ENCODE results near the gene PLCD1. TPM values are rescaled to one million over a fixed set of nuclear protein-coding genes. Genes with fewer than 3 reads are reported as not detected.
"Not testable (repeated sequence)": the region's sequence is repeated elsewhere in the genome, so short reads cannot be mapped to it uniquely, and the experiment has no call there.

Gene PLCD1
- total RNA-seq, 1 experiment from 2014 or later, result 7.9 TPM

DNA sequence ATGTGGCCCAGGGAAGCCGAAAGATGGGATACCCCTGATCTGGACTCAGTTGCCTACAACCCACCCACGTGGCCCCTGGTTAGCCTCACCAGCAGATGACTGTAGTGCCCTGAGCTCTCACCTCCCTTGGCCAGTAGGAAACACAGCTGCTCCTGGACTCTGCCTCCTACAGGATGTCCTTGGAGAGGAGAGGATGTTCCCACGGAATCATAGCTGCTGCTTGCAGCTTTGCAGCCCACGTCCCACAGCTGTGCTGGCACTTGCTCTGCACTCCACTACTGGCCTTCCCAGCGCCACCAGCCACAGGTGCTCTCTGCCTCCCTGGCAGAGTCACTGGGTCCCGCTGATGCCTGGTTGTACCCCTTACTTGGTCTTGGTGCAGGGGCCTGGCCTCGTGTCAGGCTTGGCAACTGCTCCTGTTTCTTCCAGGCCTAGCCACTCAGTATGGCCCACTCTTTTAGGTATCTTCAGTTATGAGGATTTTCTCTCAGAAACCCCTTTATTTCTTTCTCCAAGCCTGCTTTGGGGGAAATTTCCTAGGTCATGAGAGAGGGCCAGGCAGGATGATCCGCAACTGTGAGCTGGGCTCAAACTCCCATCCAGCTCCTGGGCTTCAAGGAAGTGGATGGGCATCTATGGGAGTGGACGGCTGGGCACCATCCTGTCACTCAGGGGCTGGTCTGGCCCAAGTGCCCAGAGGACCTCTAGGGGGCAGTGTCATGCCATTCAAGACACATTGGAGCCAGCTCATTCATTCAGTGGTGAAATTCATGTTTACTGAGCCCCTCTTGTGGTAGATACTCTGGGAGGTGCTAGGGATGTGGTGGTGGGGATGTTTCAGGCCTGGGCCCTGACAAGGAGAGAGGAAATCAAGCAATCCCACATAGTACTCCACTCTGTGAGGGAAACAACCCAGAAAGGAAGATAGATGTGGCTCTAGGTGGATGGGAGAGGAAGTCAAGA lies 55.0 kb downstream of the PLCD1 start:
- Histone ChIP-seq H3K9me3 (no peaks in the 10 kb centered on the region), H3K27me3 (replicated peaks; ENCODE audit: control insufficient read depth, insufficient read depth, low read length) (no peaks in the 10 kb centered on the region), H3K36me3 (ENCODE audit: control insufficient read depth, insufficient read depth, low read length) (no peaks in the 10 kb centered on the region; the same call in 1 of the 2 replicates), H3K4me1 (peaks cover 24% of the 10 kb centered on the region), H3K4me3 (ENCODE audit: low read depth, low read length) (no peak overlapping the region)
- no peaks in the 10 kb centered on the region for H3K9me3 Mint-ChIP-seq (ENCODE audit: unreplicated experiment)
- ChIA-PET CTCF (interaction anchor here (0.6 to 2.6 kb wide), 17 partner anchors 9 to 714 kb away, joined by 3 to 44 read pairs (median 6); partner anchors contain the start of genes DLEC1 and PLCD1), POLR2A (interaction anchor here (0.8 to 1.1 kb wide), 3 partner anchors 23 to 29 kb away, joined by 3 to 5 read pairs (median 3); no protein-coding TSS in a partner anchor)
- H3K27me3 Mint-ChIP-seq (ENCODE audit: insufficient read depth, unreplicated experiment), result no peaks in the 10 kb centered on the region
- H3K4me3 Mint-ChIP-seq (ENCODE audit: unreplicated experiment), result no peak overlapping the region
- peak overlapping the region; percentile 60 for H3K27ac Mint-ChIP-seq (ENCODE audit: unreplicated experiment)
- TF ChIP-seq, protein P1, sequence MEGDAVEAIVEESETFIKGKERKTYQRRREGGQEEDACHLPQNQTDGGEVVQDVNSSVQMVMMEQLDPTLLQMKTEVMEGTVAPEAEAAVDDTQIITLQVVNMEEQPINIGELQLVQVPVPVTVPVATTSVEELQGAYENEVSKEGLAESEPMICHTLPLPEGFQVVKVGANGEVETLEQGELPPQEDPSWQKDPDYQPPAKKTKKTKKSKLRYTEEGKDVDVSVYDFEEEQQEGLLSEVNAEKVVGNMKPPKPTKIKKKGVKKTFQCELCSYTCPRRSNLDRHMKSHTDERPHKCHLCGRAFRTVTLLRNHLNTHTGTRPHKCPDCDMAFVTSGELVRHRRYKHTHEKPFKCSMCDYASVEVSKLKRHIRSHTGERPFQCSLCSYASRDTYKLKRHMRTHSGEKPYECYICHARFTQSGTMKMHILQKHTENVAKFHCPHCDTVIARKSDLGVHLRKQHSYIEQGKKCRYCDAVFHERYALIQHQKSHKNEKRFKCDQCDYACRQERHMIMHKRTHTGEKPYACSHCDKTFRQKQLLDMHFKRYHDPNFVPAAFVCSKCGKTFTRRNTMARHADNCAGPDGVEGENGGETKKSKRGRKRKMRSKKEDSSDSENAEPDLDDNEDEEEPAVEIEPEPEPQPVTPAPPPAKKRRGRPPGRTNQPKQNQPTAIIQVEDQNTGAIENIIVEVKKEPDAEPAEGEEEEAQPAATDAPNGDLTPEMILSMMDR (IDR thresholded peaks at IDR 0.05; ENCODE audit: insufficient read depth in 1 of 2, low read depth in 1 of 2, low read length in 1 of 2, severe bottlenecking in 1 of 2, unreplicated experiment in 1 of 2), result peak; percentile 75 to 84
- intact Hi-C loops (cut with micrococcal nuclease; ENCODE audit: unreplicated experiment), result loop anchor here (1.0 kb wide), 3 partner anchors 23 to 66 kb away; no protein-coding TSS in a partner anchor
- BruUV-seq (replicated peaks), result no TSS peak
- H3K36me3 Mint-ChIP-seq (ENCODE audit: insufficient read depth, unreplicated experiment), result peaks cover 31% of the 10 kb centered on the region
- DNase-seq, result peak; percentile 73 to 80
- H3K4me1 Mint-ChIP-seq (ENCODE audit: low read depth, unreplicated experiment), result peaks cover 28% of the 10 kb centered on the region

DNA sequence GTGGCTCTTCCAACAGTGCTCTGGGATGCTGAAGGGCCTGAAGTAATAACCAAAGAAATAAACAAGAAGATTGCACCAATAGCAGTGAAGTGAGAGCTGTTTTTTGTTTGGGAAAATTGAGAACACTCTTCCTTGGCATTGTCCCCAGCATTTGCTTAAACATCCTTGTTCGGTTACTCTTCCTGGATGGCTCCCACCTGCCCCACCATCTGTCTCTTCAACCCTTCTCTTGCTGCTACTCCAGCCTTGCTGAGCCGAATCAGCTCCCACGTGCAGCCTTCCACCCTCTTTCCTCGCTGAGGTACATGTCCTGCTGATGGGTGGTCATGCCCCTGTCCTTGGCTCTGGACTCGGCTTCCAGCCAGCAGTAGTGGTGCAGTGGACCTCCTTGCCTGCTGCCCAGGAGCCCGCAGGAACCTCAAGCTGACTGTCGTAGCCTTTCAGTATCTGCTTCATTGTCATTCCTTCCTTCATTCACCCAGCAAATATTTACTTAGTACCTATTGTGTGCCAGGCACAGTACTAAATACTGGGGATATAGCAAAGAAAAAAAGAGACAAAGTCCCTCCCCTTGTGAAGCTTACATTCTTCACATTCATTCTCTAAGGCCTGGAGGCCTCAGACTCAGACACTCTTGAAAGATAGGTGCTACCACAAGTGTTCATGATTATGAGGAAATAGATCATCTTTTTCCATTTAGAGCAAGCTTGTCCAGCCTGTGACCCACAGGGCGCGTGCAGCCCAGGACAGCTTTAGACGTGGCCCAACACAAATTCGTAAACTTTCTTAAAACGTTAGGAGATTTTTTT lies 56.0 kb downstream of the PLCD1 start:
- no peak overlapping the region for H3K4me3 ChIP-seq (ENCODE audit: low read depth, low read length)
- Mint-ChIP-seq H3K4me1 (ENCODE audit: low read depth, unreplicated experiment) (peaks cover 28% of the 10 kb centered on the region), H3K27ac (ENCODE audit: unreplicated experiment) (peak overlapping the region; percentile 60), H3K9me3 (ENCODE audit: unreplicated experiment) (no peaks in the 10 kb centered on the region), H3K4me3 (ENCODE audit: unreplicated experiment) (peak overlapping the region; percentile 37), H3K27me3 (ENCODE audit: insufficient read depth, unreplicated experiment) (no peaks in the 10 kb centered on the region), H3K36me3 (ENCODE audit: insufficient read depth, unreplicated experiment) (peaks cover 38% of the 10 kb centered on the region)
- TF ChIP-seq, protein P1 (IDR thresholded peaks at IDR 0.05; ENCODE audit: insufficient read depth in 1 of 2, low read depth in 1 of 2, low read length in 1 of 2, severe bottlenecking in 1 of 2, unreplicated experiment in 1 of 2), result no peak
- CTCF ChIA-PET, result interaction anchor here (1.0 to 2.6 kb wide), 8 partner anchors 10 to 120 kb away, joined by 3 to 44 read pairs (median 8); no protein-coding TSS in a partner anchor
- H3K9me3 ChIP-seq, result no peaks in the 10 kb centered on the region
- BruUV-seq (replicated peaks), result no TSS peak
- H3K4me1 ChIP-seq, result peaks cover 24% of the 10 kb centered on the region
- H3K27me3 ChIP-seq (replicated peaks; ENCODE audit: control insufficient read depth, insufficient read depth, low read length), result no peaks in the 10 kb centered on the region
- no peak for DNase-seq
- peaks cover 1% of the 10 kb centered on the region; the same call in 1 of the 2 replicates for H3K36me3 ChIP-seq (ENCODE audit: control insufficient read depth, insufficient read depth, low read length)
- POLR2A ChIA-PET, result interaction anchor here (1.1 kb wide), 1 partner anchor 24 kb away, joined by 5 read pairs; no protein-coding TSS in a partner anchor
- intact Hi-C loops (cut with micrococcal nuclease; ENCODE audit: unreplicated experiment), result loop anchor here (1.0 kb wide), 3 partner anchors 24 to 67 kb away; no protein-coding TSS in a partner anchor

DNA sequence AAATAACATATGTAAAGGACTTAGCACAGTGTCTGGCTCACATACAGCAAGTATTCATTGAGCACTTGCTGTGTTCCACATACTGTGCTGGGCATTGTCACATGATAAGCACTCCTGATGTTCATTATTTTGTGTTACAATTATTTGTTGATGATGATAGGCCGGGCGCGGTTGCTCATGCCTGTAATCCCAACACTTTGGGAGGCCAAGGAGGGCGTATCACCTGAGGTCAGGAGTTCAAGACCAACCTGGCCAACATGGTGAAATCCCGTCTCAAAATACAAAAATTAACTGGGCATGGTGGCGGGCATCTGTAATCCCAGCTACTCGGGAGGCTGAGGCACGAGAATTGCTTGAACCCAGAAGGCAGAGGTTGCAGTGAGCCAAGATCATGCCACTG lies 57.4 kb downstream of the PLCD1 start:
- POLR2A ChIA-PET; H3K27me3 ChIP-seq (replicated peaks; ENCODE audit: control insufficient read depth, insufficient read depth, low read length); intact Hi-C loops (cut with micrococcal nuclease; ENCODE audit: unreplicated experiment); H3K36me3 ChIP-seq (ENCODE audit: control insufficient read depth, insufficient read depth, low read length); H3K4me3 ChIP-seq (ENCODE audit: low read depth, low read length); H3K4me3 Mint-ChIP-seq (ENCODE audit: unreplicated experiment); H3K9me3 ChIP-seq; DNase-seq; CTCF ChIA-PET; BruUV-seq (replicated peaks); H3K27ac Mint-ChIP-seq (ENCODE audit: unreplicated experiment); H3K27me3 Mint-ChIP-seq (ENCODE audit: insufficient read depth, unreplicated experiment); H3K9me3 Mint-ChIP-seq (ENCODE audit: unreplicated experiment): not testable (repeated sequence)
- peaks cover 26% of the 10 kb centered on the region for H3K4me1 ChIP-seq
- Mint-ChIP-seq H3K36me3 (ENCODE audit: insufficient read depth, unreplicated experiment) (peaks cover 43% of the 10 kb centered on the region), H3K4me1 (ENCODE audit: low read depth, unreplicated experiment) (peaks cover 28% of the 10 kb centered on the region)
